Measurements from ENCODE around the gene ATIC. TPM values are rescaled to one million over a fixed set of nuclear protein-coding genes. Genes with fewer than 3 reads are reported as not detected.

ATIC gene
- total and polyA plus RNA-seq, 10 donors: 50.5 to 165 (median 80.0) TPM

DNA sequence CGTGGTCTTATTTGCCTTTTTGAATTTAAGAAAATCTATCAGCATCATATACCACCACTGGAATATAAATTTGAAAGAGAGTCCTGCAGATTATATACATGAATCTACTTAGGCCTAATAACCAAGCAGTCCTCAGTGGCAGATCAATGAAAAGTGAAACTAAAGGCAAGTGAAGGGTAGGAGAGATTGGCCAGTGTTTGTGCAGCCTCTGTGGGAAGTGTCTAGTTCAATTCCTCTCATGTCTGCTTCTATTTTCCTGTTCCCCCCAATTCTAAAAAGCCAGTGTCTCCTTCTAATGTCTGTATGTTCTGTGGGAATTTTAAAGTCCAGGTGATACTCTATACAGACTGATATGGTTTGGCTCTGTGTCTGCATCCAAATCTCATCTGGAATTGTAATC lies 62.1 kb downstream of the ATIC start:
- 89 to 100% (median 91%) methylated on average over 1 of the region's 1 CpG for WGBS, 5 donors
- Histone ChIP-seq H3K9me3 (no peaks in the 10 kb centered on the region), H3K27me3 (replicated peaks in 1 of 7) (no peaks in the 10 kb centered on the region), H3K36me3 (peaks cover 0 to 21% (median 2%) of the 10 kb centered on the region in 6 donors), H3K27ac (no peak overlapping the region), H3K4me3 (no peak overlapping the region), H3K4me1 (no peaks in the 10 kb centered on the region)
- no peak for DNase-seq
- intact Hi-C loops (cut with DNase I; ENCODE audit: low total_unique reads): no loop called here
- TF ChIP-seq, protein P1, sequence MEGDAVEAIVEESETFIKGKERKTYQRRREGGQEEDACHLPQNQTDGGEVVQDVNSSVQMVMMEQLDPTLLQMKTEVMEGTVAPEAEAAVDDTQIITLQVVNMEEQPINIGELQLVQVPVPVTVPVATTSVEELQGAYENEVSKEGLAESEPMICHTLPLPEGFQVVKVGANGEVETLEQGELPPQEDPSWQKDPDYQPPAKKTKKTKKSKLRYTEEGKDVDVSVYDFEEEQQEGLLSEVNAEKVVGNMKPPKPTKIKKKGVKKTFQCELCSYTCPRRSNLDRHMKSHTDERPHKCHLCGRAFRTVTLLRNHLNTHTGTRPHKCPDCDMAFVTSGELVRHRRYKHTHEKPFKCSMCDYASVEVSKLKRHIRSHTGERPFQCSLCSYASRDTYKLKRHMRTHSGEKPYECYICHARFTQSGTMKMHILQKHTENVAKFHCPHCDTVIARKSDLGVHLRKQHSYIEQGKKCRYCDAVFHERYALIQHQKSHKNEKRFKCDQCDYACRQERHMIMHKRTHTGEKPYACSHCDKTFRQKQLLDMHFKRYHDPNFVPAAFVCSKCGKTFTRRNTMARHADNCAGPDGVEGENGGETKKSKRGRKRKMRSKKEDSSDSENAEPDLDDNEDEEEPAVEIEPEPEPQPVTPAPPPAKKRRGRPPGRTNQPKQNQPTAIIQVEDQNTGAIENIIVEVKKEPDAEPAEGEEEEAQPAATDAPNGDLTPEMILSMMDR (IDR thresholded peaks at IDR 0.05 in 8 of 11, conservative IDR thresholded peaks at IDR 0.05 in 3 of 11): no peak
- TF ChIP-seq POLR2A (IDR thresholded peaks at IDR 0.05) (no peak), POLR2AphosphoS5 (IDR thresholded peaks at IDR 0.05) (no peak)

DNA sequence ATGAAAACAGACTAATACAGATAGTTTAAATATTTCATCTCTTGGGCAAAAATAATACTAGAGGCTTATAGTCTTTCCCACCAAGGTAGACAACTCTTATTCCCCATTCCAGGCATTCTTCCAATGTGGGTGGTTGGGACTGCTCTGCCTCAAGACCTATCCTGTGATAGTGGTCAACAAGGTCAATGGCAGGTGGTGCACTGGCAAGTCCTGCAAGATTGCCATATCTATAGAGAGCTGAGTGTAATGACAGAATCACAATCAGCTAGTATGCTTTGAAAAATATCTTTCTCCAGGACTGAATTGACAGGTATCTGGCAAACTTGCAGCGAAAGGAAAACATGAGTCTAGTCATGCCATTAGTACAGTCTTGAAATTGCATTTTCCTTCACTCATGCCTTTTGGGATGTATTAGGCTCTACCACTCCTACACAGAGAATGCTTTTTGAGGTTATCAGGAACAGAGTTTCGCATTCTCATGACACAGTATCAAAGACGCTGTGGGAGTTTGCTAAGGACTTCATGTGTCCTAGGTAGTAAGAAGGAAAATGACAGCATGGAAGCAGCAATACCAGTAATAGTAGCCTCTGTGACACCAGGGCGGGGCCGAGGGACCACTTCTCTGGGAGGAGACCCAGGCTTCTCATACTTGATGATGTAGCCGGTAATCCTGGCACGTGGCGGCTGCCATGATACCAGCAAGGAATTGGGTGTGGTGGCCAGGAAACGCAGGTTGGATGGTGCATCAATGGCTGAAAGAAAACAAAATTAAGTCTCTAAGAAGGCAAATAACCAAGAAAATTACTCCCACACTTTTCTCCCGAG lies 63.0 kb downstream of the ATIC start:
- H3K36me3 ChIP-seq: peaks cover 0 to 21% (median 2%) of the 10 kb centered on the region in 6 donors
- WGBS, 5 donors: 94 to 97% (median 96%) methylated on average over 10 of the region's 10 CpGs
- no peaks in the 10 kb centered on the region for H3K9me3 ChIP-seq
- no peaks in the 10 kb centered on the region for H3K27me3 ChIP-seq (replicated peaks in 1 of 7)
- H3K4me3 ChIP-seq: no peak overlapping the region
- intact Hi-C loops (cut with DNase I; ENCODE audit: low total_unique reads): no loop called here
- DNase-seq: no peak
- TF ChIP-seq, protein P1 (IDR thresholded peaks at IDR 0.05 in 8 of 11, conservative IDR thresholded peaks at IDR 0.05 in 3 of 11): no peak
- TF ChIP-seq POLR2A (IDR thresholded peaks at IDR 0.05): no peak
- no peaks in the 10 kb centered on the region for H3K4me1 ChIP-seq
- H3K27ac ChIP-seq: no peak overlapping the region

DNA sequence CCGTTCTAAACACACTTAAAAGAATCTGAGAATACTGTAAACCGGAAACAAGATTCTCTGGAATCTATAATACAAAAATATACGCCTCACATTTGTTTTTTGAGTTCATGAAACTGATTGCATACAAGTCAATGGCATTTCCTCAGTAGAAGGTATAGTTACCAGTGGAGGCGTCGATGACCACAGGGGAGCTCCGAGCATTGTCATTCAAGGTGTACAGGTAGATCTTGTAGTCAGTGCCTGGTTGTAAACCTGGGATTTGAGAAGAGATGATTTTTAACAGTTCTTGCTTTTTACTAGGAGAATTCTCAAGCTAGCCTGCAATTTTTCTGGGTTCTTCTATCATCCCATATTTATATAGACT lies 63.6 kb downstream of the ATIC start:
- WGBS, 5 donors: 93 to 98% (median 95%) methylated on average over 6 of the region's 6 CpGs
- no peak overlapping the region for H3K27ac ChIP-seq
- intact Hi-C loops (cut with DNase I; ENCODE audit: low total_unique reads): no loop called here
- H3K27me3 ChIP-seq (replicated peaks in 1 of 7): no peaks in the 10 kb centered on the region
- no peaks in the 10 kb centered on the region for H3K4me1 ChIP-seq
- no peak overlapping the region for H3K4me3 ChIP-seq
- H3K9me3 ChIP-seq: no peaks in the 10 kb centered on the region
- TF ChIP-seq POLR2A (IDR thresholded peaks at IDR 0.05): no peak
- H3K36me3 ChIP-seq: peaks cover 0 to 21% (median 2%) of the 10 kb centered on the region in 6 donors
- DNase-seq: no peak

DNA sequence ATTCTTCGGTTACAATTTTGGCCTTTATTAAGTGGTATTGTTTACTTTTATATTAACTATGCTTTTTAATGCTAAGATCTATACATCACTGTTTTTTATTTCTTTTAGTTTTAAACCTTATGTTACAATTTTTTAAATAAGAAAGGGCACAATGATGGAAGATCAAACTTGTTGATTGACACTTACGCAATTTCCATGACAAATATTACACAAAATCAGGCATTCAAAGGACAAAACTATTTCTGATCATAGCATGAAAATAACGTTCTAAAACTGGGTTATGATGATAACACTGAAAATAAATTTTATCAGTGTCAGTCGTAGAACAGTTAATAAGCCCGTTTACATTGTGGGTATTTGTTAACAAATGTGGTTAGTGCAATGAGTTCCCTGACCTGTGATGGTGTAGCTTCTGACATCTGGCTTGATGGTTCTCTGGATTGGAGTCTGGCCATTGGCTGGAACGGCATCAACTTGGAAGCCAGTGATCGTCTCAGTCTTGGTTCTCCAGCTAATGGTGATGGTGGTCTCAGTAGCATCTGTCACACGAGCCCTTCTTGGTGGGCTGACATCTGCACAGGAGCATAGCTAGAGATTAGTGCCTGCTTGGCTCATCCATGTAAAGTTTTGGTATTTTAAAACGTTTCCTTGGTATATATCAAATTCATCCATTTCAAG lies 64.4 kb downstream of the ATIC start:
- Histone ChIP-seq H3K27ac (no peak overlapping the region), H3K9me3 (no peaks in the 10 kb centered on the region), H3K27me3 (replicated peaks in 1 of 7) (no peaks in the 10 kb centered on the region), H3K4me1 (no peaks in the 10 kb centered on the region), H3K4me3 (no peak overlapping the region), H3K36me3 (peaks cover 0 to 21% (median 2%) of the 10 kb centered on the region in 6 donors)
- DNase-seq: no peak
- intact Hi-C loops (cut with DNase I; ENCODE audit: low total_unique reads): no loop called here
- 93 to 96% (median 93%) methylated on average over 9 of the region's 9 CpGs for WGBS, 5 donors
- TF ChIP-seq, protein P1 (IDR thresholded peaks at IDR 0.05 in 8 of 11, conservative IDR thresholded peaks at IDR 0.05 in 3 of 11): no peak
- TF ChIP-seq POLR2AphosphoS5 (IDR thresholded peaks at IDR 0.05): no peak
- no peak for TF ChIP-seq POLR2A (IDR thresholded peaks at IDR 0.05)
